Effector CD4-positive, alpha-beta T cell (primary cell): ENCODE data around the gene NEK11.
"Not testable (repeated sequence)": the region's sequence is repeated elsewhere in the genome, so short reads cannot be mapped to it uniquely, and the experiment has no call there.

Experiments
- DNase-seq: peaks from one replicate; pipeline ENCODE4 v3.0.0-alpha.2; 2020

The NEK11 gene

GRCh38 chr3:131317667-131318066 is 291.0 kb downstream of the NEK11 start:
- DNase-seq: no peak

GRCh38 chr3:131323014-131323413 is 296.3 kb downstream of the NEK11 start:
- DNase-seq: no peak

- DNase-seq: no peak
These were observed 297.1 kb downstream of the NEK11 start for GRCh38 chr3:131323792-131324191.

- no peak for DNase-seq
These were observed 298.2 kb downstream of the NEK11 start for GRCh38 chr3:131324923-131325322.

DNA sequence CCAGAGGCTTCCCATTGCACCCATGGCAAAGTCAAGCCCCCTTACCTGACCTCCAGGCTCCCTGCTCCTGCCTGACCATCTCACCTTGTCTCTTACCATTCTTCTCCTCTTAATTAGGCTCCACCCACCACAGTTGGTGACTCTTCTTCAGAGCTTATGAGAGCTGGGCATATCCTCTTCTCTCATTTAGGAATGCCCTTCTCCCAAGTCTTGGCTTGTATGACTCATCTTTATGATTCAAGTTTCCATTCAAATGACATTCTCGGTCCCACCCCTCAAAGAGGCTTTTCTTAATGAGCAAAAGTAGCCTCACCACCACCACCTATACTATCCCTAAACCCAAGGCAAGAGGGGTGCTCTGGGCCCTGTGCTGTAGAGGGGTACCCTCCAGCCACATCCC is 299.6 kb downstream of the NEK11 start:
- no peak for DNase-seq

DNA sequence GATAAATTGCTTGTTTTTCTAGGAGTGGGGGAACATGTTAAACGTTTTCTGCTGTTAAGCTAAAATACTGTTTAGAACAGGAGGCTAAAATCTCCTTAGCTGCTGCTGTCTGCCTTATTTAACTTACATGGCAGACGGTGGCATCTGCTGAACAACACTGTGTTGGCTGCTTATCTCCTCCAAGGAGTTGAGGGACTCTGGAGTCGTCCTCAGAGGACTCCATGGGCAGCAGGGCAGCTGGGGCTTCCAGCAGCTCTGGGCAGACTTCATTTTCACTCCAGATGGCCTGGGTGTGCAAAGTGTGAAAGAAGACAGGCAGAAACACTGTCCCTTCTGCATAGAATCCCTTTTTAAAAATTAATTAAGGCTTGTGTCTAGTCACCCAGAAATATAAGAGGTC is 302.0 kb downstream of the NEK11 start:
- no peak for DNase-seq

DNA sequence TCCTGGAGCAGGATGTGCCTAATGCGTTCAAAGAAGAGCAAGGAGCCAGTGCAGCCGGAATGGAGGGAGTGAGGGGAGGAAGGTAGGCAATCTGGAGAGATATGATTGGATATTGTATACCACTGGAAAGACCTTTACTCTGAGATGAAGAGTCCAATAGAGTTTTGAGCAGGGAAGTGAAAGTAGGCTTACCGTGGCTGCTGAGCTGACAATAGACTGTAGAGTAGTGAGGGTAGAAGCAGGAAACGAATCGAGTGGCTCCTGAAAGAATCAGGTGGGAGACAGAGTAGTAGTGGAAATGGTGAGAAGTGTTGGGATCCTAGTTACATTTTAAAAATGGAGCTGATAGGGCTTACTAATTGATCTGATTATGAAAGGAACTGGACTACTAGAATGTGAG is 303.1 kb downstream of the NEK11 start:
- DNase-seq: no peak

DNA sequence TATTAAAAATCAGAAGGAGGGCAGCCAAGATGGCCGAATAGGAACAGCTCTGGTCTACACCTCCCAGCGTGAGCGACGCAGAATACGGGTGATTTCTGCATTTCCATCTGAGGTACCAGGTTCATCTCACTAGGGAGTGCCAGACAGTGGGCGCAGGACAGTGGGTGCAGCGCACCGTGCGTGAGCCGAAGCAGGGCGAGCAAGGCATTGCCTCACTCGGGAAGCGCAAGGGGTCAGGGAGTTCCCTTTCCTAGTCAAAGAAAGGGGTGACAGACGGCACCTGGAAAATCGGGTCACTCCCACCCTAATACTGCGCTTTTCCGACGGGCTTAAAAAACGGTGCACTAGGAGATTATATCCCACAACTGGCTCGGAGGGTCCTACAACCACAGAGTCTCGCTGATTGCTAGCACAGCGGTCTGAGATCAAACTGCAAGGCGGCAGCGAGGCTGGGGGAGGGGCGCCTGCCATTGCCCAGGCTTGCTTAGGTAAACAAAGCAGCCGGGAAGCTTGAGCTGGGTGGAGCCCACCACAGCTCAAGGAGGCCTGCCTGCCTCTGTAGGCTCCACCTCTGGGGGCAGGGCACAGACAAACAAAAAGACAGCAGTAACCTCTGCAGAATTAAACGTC is 304.9 kb downstream of the NEK11 start:
- DNase-seq: not testable (repeated sequence)

DNA sequence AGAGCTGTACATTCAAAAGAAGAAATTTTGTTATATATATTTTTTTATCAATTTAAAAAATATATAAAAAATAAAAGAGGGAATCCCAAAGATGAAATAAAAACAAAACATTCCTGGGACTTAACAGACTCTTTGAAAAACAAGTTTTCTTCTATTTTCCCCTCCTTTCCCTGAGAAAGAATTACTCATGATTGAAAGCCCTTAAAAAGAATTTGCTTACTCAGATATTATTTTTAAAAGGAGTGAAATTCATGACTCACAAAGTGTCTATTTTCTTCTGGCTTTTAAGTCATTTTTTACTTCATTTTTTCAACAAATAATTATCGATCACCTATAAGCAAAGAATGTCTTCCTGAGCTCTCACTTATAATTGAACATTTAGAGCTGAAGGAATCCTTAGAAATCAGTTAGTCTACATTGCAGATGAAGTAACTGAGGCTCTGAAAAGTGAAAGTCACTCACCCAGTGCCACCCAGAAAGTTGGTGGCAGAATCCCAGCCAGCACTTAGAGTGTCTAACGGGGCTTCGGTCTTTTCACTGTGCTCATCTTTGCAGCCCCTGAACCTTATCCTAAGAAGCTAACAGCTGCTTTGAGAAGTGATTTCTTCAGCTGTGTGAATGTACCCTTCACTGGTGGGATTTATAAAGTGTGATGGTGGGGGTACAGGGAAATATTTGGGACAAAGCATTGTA is 312.4 kb downstream of the NEK11 start:
- DNase-seq: no peak

- DNase-seq: no peak
These were observed 315.1 kb downstream of the NEK11 start for GRCh38 chr3:131341761-131342160.

- no peak for DNase-seq
These were observed 322.2 kb downstream of the NEK11 start for GRCh38 chr3:131348911-131349310.

DNA sequence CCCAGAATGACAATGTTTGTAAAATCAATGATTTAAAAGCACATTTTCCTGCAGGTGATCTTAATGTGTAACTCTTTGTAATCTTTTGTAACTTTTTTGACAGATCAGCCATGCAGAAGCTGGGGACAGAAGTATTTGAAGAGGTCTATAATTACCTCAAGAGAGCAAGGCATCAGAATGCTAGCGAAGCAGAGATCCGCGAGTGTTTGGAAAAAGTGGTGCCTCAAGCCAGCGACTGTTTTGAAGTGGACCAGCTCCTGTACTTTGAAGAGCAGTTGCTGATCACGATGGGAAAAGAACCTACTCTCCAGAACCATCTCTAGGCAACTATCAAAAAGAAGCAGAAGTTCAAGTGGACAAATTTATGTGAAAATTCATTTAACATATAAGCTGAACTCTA is 322.8 kb downstream of the NEK11 start:
- no peak for DNase-seq

GRCh38 chr3:131349946-131350347 is 323.3 kb downstream of the NEK11 start:
- DNase-seq: no peak

DNA sequence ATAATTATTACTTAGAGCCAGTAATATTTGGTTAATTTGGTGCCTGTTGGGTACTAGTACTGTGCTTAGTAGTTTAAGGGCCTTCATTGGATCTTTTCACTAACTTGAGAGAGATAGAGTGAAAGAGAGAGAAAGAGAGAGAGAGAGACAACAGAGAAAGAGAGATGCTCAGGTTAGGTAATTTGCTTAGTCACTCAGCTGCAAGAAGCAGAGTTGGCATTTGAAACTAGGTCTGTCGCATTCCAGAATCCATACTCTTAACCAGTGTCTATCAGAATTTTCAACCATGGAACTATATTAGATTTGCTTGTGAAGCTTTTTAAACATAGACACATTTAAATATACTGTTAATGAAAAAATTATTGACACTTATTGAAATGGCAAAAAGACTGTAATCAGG is 323.8 kb downstream of the NEK11 start:
- no peak for DNase-seq

GRCh38 chr3:131353016-131353877 is 326.6 kb downstream of the NEK11 start:
- DNase-seq: no peak

DNA sequence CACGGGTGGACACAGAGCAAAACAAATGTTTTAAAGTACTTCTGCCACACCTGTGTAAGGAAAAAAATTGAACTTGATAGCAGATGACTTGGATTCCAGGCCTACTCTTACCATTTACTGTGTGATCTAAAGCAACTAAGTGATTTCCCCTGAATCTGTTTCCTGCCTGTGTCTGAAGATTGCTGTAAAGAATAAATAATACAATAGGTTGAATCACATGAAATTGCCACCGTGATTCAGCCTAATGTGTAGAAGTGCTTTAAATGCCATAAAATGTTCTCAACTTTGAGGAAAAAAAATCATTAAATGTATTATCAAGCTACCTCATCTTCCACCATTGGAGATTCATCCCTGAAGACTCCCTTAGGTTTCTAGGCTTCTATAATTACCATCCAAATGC is 327.3 kb downstream of the NEK11 start:
- DNase-seq: no peak

DNA sequence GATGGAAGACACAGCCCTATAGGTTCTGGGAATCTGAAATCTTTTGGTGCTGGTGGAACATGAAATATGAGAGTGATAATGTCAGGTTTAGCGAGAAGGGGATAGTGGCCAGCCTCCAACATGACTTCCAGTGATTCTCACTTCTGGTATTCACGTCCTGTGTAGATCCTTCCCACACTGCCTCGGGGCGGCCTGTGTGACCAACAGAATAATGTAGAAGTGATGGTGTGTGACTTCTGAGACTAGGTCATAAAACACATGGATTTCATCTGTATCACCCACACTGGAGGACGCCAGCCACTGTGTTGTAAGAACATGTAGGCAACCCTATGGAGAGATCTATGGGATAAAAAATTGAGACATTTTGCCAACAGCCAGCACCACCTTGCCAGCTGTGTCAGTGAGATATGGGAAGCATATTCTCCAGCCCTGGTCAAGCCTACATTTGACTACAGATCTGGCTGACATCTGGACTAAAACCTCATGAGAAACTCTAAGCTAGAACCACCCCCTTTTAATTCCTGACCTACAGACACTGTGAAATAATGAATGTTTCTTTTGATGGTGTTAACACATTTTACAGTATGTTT is 329.4 kb downstream of the NEK11 start:
- DNase-seq: no peak

DNA sequence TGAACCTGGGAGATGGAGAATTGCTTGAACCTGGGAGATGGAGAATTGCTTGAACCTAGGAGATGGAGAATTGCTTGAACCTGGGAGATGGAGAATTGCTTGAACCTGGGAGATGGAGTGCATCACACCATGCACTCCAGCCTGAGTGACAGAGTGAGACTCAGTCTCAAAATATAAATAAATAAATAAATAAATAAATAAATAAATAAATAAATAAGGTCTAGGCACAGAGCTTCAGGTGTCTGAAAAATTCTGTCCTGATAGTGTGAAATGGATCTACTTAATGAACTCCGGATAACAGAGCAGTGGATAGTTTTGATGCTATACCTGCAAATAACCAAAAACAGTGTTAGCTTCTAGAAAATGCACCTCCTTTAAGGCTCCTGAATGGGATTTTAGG is 330.6 kb downstream of the NEK11 start:
- DNase-seq: no peak

DNA sequence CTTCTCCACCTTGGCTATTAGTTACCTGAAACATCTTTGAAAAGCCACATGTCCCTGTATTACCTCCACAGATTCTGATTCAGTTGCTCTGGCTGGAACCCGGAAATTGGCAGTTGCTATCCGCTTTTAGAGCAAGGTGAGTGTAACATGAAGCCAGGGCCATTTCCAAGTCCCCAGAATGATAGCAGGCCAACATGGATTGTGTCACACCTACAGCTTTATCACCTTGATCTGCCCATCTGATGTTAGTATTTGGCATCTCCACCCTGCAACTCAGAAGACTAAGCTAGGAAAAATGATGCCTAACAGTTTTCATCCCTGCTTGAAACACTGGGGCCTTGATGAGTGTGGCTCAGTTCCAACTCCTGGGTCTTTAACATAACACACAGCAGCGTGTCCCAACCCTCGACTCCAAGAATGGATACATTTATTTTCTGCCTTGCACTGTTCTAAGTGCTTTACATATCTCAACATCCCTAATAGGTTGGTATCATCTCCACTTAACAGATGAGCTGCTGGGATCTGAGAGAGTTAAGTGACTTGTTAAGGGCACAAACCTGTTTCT is 333.6 kb downstream of the NEK11 start:
- DNase-seq: no peak

DNA sequence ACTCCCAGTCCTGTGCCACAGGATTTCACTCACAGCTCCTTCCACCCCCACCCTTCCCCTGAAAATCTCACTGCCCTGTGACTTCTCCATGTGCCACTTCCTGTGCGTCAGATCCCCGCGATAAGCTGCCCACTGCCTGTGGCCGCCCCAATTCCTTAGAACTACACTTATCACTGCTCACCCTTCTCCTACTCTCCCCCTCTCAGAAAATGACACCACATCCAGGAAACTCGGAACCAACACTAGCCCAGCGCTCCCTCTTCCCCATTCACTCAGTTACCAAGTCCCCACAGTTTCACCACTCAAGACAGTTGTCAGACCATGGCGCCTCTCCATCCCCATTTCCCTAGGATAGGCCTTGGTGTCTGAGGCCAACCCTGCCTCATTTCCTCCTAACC is 334.4 kb downstream of the NEK11 start:
- DNase-seq: not testable (repeated sequence)

DNA sequence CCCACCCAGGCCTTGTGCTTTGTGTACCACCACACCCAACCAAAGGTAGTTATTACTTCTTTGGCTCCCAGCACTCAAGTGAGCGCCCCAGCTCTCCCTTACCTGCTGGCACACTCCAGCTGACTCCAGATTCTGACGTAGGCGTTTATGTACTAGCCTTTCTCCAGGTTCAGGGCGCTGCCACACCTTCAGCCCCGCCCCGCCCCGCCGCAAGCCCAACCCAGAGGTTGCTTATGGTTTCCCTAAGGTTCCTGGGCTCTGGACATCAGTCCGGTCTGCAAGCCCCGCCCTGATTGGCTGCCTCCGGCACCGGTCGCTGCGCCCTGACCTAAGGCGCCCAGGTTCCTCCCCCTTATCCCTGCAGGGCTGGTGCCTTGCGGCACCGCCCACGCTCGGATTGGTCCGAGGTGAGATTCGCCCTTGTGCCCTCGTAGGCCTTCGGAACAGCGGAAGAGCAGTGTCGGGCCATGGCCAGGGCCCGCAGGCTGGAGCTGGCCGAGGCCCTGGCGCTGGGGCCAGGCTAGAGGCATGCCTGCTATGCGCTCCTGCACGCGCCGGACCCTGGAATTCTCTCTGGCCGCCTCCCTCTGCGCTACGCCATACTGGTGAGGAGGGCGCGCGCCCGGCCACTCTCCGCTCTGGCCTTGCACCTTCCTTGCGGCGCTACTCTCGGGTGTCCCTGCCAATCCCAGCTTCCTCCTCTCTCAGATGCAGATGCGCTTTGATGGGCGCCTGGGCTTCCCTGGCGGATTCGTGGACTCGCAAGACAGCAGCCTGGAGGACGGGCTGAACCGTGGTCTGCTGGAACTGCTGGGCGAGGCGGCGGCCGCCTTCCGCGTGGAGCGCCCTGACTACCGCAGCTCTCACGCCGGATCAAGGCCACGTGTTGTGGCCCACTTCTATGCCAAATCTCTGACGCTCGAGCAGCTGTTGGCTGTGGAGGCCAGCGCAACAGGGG is 335.1 kb downstream of the NEK11 start:
- DNase-seq: no peak

DNA sequence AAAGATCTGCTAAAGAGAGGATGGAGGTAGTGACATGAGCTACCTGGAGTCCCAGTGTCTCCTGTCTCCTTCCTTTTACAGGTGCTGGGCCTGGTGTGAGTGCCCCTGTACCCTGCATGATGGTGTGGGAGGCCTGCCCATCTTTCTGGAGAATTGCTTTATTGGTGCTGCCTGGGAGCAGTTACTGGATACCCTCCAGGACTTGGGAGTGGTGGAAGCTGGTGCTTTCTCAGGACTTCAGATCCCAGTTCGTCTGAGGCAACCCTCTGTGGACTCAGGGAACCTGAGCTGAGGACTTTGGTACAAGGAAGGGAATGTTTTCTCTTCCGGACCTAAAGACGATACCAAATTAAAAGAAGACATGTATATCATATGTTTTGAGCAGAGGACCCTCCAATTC is 336.6 kb downstream of the NEK11 start:
- no peak for DNase-seq
